GM20000 (cell line): Measurements from ENCODE around the gene PDE4A.
"Not testable (repeated sequence)": the region's sequence is repeated elsewhere in the genome, so short reads cannot be mapped to it uniquely, and the experiment has no call there.

Experiments
- DNase-seq: peaks from one replicate; pipeline ENCODE4 v3.0.0; 2012; ENCODE audit warnings: low spot score
- CTCF ChIP-seq: IDR thresholded peaks from 2 replicates; pipeline ENCODE4 v1.5.1; 2012; ENCODE audit warnings: mild to moderate bottlenecking, control low read depth; ENCODE audit errors: extremely low read depth, missing control alignments

Gene PDE4A

GRCh38 chr19:10420444-10421239 lies at the start of gene PDE4A:
Gene PDE4A (plus strand): TSS chr19:10420538. CDS start chr19:10420765, 227 bp downstream.
- DNase-seq = peak; percentile 71

DNA sequence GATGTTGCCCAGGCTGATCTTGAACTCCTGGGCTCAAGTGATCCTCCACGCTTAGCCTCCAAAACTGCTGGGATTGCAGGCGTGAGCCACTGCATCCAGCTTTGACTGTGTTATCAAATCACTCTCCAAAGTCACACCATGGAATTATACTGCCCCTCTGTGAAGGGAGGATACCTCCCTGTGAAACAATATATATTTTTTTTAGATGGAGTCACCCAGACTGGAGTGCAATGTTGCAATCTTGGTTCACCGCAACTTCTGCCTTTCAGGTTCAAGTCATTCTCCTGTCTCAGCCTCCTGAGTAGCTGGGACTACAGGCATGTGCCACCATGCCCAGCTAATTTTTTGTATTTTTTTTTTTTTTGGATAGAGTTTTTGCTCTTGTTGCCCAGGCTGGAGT lies 47.6 kb upstream of the PDE4A start:
- TF ChIP-seq CTCF = no peak
- no peak for DNase-seq

More at GRCh38 chr19:10420444-10421239, at the start of gene PDE4A:
- peak; percentile 75 for TF ChIP-seq CTCF

DNA sequence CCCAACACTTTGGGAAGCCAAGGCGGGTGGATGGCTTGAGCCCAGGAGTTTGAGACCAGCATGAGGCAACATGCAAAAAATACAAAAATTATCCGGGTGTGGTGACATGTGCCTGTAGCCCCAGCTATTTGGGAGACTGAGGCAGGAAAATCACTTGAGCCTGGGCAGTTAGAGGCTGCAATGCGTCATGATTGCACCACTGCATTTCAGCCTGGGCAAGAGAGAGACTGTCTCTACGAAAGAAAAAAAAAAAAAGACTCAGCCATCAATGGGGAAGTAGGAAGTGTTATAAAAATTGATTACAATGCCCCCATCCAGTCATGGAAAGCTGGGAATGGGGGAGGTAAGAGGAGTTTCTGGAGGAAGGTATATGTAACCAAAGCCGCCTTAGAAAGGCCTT lies 45.4 kb upstream of the PDE4A start:
- DNase-seq = no peak
- no peak for TF ChIP-seq CTCF

GRCh38 chr19:10377140-10377640 lies 43.1 kb upstream of the PDE4A start:
- DNase-seq = not testable (repeated sequence)

DNA sequence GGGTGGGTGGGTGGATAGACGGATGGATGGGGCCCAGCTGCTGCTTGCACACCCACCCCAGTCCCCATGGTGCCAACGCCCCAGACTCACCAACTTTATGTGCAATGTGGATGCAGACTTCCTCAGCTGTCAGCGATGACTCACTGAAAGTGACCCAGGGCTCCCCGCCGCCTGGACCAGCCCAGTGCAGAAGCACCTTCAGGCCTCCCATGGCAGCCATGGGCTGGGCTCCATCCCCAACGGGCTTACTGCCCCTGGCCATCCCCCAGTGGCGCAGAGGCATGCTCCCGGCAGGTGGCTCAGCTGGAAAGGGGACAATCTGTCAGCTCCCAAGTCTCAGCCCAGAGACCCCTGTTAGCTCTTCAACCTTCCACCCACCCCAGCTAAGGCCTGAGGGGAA lies 42.2 kb upstream of the PDE4A start:
- no peak for DNase-seq
- no peak for TF ChIP-seq CTCF

DNA sequence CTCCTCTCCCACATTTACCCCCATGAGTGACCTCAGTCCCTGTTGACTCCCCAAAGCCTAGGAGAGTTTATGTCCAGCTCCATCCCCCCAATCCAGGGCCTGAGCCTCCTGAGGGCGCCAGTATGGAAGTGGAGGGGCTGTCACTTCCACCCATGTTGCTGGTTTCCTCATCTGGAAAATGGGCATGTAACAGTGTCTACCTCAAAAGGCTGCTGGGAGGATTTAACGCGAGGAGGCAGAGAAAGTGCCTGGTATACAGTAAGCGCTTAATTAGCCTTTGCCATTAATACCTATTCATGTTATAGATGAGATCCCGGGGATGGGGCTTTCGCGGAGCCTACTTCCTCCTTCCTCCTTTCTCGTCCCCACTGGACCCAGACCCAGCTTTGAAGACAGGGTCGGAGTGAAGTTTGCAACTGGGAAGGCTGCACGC lies 40.4 kb upstream of the PDE4A start:
- TF ChIP-seq CTCF = no peak

GRCh38 chr19:10380313-10381102 lies 39.8 kb upstream of the PDE4A start, which contains the start of gene TYK2:
Gene TYK2 (minus strand): TSS chr19:10380572. CDS start chr19:10378406, 2,166 bp downstream.
- TF ChIP-seq CTCF = no peak

More for the DNA sequence above, 40.4 kb upstream of the PDE4A start:
- no peak for DNase-seq

DNA sequence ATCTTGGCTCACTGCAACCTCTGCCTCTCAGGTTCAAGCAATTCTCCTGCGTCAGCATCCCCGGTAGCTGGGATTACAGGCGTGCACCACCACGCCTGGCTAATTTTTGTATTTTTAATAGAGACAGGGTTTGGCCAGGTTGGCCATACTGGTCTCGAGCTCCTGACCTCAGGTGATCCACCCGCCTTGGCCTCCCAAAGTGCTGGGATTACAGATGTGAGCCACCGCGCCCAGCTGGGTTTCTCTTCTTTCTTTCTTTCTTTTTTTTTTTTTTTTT lies 37.2 kb upstream of the PDE4A start:
- DNase-seq = not testable (repeated sequence)

More at GRCh38 chr19:10380313-10381102, 39.8 kb upstream of the PDE4A start, which contains the start of gene TYK2:
- DNase-seq = peak; percentile 99
